ENCODE data around the gene INMT. TPM values are rescaled to one million over a fixed set of nuclear protein-coding genes. Genes with fewer than 3 reads are reported as not detected.

The INMT gene
- total and polyA plus RNA-seq, 2 of the 13 experiments (the other 11 are each of a cell fraction or from before 2014, with no cell fraction given), result not detected

- no peaks in the 10 kb centered on the region for H3K36me3 ChIP-seq (replicated peaks in 1 of 2; ENCODE audit: control insufficient read depth in 1 of 2, insufficient read depth in 2 of 2, low read length in 2 of 2)
- no peaks in the 10 kb centered on the region for H3K4me1 ChIP-seq (ENCODE audit: insufficient read depth, low read length)
- no peak overlapping the region for H3K9ac ChIP-seq (ENCODE audit: insufficient read depth, low read depth, low read length)
- intact Hi-C loops (cut with micrococcal nuclease; ENCODE audit: unreplicated experiment), result no loop called here
- H3K4me2 ChIP-seq (ENCODE audit: low read depth, low read length), result no peak overlapping the region
- no peak for FAIRE-seq
- H4K20me1 ChIP-seq (ENCODE audit: insufficient read depth, low read length), result no peaks in the 10 kb centered on the region
- peaks cover 0 to 10% of the 10 kb centered on the region in 2 experiments; a peak in 1 of 5 replicates for H3K27me3 ChIP-seq (ENCODE audit: control insufficient read depth in 1 of 2, insufficient read depth in 2 of 2, low read length in 2 of 2)
- no peak for DNase-seq (ENCODE audit: low spot score)
- BruUV-seq (replicated peaks), result no TSS peak
- POLR2A ChIA-PET, result no interaction called here
- H3K79me2 ChIP-seq (ENCODE audit: insufficient read depth, low read length), result no peaks in the 10 kb centered on the region
- no peak overlapping the region for H2AFZ ChIP-seq (ENCODE audit: low read length)
- WGBS (ENCODE audit: low lambda C conversion rate), result 13% methylated on average over 7 of the region's 11 CpGs
- H3K27ac ChIP-seq (ENCODE audit: extremely low read length, insufficient read depth, low read length), result no peak overlapping the region
- in situ Hi-C loops (cut with HindIII; ENCODE audit: extremely low pct_ligation_motif_present, low pct_unique_long_range_greater_than_20kb), result no loop called here
- H3K4me3 ChIP-seq (replicated peaks in 1 of 3; ENCODE audit: insufficient read depth in 1 of 3, low read depth in 2 of 3, low read length in 3 of 3), result no peak overlapping the region
- ATAC-seq, result no peak
- no peaks in the 10 kb centered on the region for H3K9me3 ChIP-seq (ENCODE audit: low read length)
- CTCF ChIA-PET (ENCODE audit: low intra/inter-chr PET ratio, low total read pairs), result no interaction called here
- TF ChIP-seq NRL (CRISPR knock-in tag; IDR thresholded peaks at IDR 0.05; ENCODE audit: borderline replicate concordance) (no peak), FOSL1 (CRISPR knock-in tag; IDR thresholded peaks at IDR 0.05; ENCODE audit: borderline replicate concordance) (no peak), ZNF17 (CRISPR knock-in tag; IDR thresholded peaks at IDR 0.05) (no peak), REXO4 (CRISPR knock-in tag; IDR thresholded peaks at IDR 0.05; ENCODE audit: borderline replicate concordance) (no peak), TFDP1 (CRISPR knock-in tag; IDR thresholded peaks at IDR 0.05; ENCODE audit: borderline replicate concordance) (no peak), ZNF333 (CRISPR knock-in tag; IDR thresholded peaks at IDR 0.05; ENCODE audit: borderline replicate concordance) (no peak), ZNF432 (CRISPR knock-in tag; IDR thresholded peaks at IDR 0.05; ENCODE audit: borderline replicate concordance) (no peak), ZNF281 (CRISPR knock-in tag; IDR thresholded peaks at IDR 0.05; ENCODE audit: borderline replicate concordance) (no peak), PATZ1 (CRISPR knock-in tag; IDR thresholded peaks at IDR 0.05) (no peak), THAP7 (CRISPR knock-in tag; IDR thresholded peaks at IDR 0.05) (no peak), MLLT10 (CRISPR knock-in tag; IDR thresholded peaks at IDR 0.05) (no peak), NCOA2 (CRISPR knock-in tag; IDR thresholded peaks at IDR 0.05) (no peak), CREM (IDR thresholded peaks at IDR 0.05) (no peak), CREM (CRISPR knock-in tag; IDR thresholded peaks at IDR 0.05) (no peak), ZNF710 (CRISPR knock-in tag; IDR thresholded peaks at IDR 0.05; ENCODE audit: borderline replicate concordance) (no peak)
These were observed 36.9 kb downstream of the INMT start for GRCh38 chr7:30788640-30789333.
